ENCODE measurements around the gene ASGR2.

ASGR2 gene

GRCh38 chr17:7123844-7124243, 9.2 kb upstream of the ASGR2 start:
- DNase-seq: no peak

- DNase-seq: no peak
Measured at GRCh38 chr17:7122381-7122780, 7.8 kb upstream of the ASGR2 start.

- peak; percentile 13 for DNase-seq
Measured at GRCh38 chr17:7120635-7121034, 6.0 kb upstream of the ASGR2 start.

GRCh38 chr17:7120123-7120522, 5.5 kb upstream of the ASGR2 start:
- no peak for DNase-seq

GRCh38 chr17:7119314-7119713, 4.7 kb upstream of the ASGR2 start:
- peak; percentile 55 for DNase-seq

- DNase-seq: peak; percentile 22
Measured at GRCh38 chr17:7114875-7115614, 423 bp upstream of the ASGR2 start.

GRCh38 chr17:7113273-7114071, 1.1 kb downstream of the ASGR2 start:
- peak; percentile 6 for DNase-seq

- DNase-seq: peak; percentile 57
Measured at GRCh38 chr17:7112510-7113108, 2.0 kb downstream of the ASGR2 start.

GRCh38 chr17:7111784-7112509, 2.7 kb downstream of the ASGR2 start:
- DNase-seq: peak; percentile 43

- DNase-seq: no peak
Measured at GRCh38 chr17:7110617-7111306, 3.9 kb downstream of the ASGR2 start.

- peak; percentile 59 for DNase-seq
Measured at GRCh38 chr17:7109461-7110322, 4.9 kb downstream of the ASGR2 start.

GRCh38 chr17:7108981-7109380, 5.6 kb downstream of the ASGR2 start:
- peak; percentile 39 for DNase-seq

- DNase-seq: peak; percentile 43
Measured at GRCh38 chr17:7108560-7108925, 6.1 kb downstream of the ASGR2 start.

GRCh38 chr17:7107795-7108559, 6.6 kb downstream of the ASGR2 start:
- DNase-seq: peak; percentile 47

GRCh38 chr17:7107012-7107754, 7.4 kb downstream of the ASGR2 start:
- no peak for DNase-seq

GRCh38 chr17:7102421-7102820, 12.2 kb downstream of the ASGR2 start:
- no peak for DNase-seq

GRCh38 chr17:7101531-7101930, 13.1 kb downstream of the ASGR2 start:
- DNase-seq: peak; percentile 50

- peak; percentile 44 for DNase-seq
Measured at GRCh38 chr17:7100641-7101379, 13.8 kb downstream of the ASGR2 start.

GRCh38 chr17:7098802-7099459, 15.7 kb downstream of the ASGR2 start:
- no peak for DNase-seq

All from activated effector memory CD4-positive, alpha-beta T cell treated with anti-CD3 and anti-CD28 coated beads, Interleukin-2, amount 50 U/mL, for 16 hours (primary cell).